Fibroblast of pulmonary artery (primary cell): ENCODE measurements around the gene MYH15.

Experiments used
- DNase-seq: peaks from one replicate; pipeline ENCODE4 v3.0.0-alpha.2; 2010; ENCODE audit warnings: low read depth
- H3K4me3 ChIP-seq: replicated peaks from 2 replicates; pipeline ENCODE4 v1.5.1; 2011; ENCODE audit warnings: low read depth, mild to moderate bottlenecking, control low read depth, low read length, moderate library complexity
- CTCF ChIP-seq: IDR thresholded peaks from 2 replicates; pipeline ENCODE4 v1.5.1; 2011; ENCODE audit warnings: mild to moderate bottlenecking, control low read depth, low read length, inconsistent platforms; ENCODE audit errors: missing control alignments

Gene MYH15

GRCh38 chr3:108548304-108548703 is 37.9 kb upstream of the MYH15 start:
- H3K4me3 ChIP-seq: no peak overlapping the region
- no peak for TF ChIP-seq CTCF
- DNase-seq: peak; percentile 63

GRCh38 chr3:108546692-108547091 is 36.3 kb upstream of the MYH15 start:
- H3K4me3 ChIP-seq: no peak overlapping the region
- no peak for DNase-seq
- no peak for TF ChIP-seq CTCF

- H3K4me3 ChIP-seq: peak overlapping the region; percentile 7
- no peak for TF ChIP-seq CTCF
- DNase-seq: no peak
Measured at GRCh38 chr3:108546247-108546646, 35.9 kb upstream of the MYH15 start.

GRCh38 chr3:108538083-108538482 is 27.7 kb upstream of the MYH15 start:
- no peak for TF ChIP-seq CTCF
- peak; percentile 32 for DNase-seq
- no peak overlapping the region for H3K4me3 ChIP-seq

GRCh38 chr3:108528459-108529252 is 18.3 kb upstream of the MYH15 start:
- TF ChIP-seq CTCF: no peak
- DNase-seq: no peak
- no peak overlapping the region for H3K4me3 ChIP-seq

GRCh38 chr3:108527817-108528216 is 17.4 kb upstream of the MYH15 start:
- no peak for TF ChIP-seq CTCF
- DNase-seq: no peak
- H3K4me3 ChIP-seq: no peak overlapping the region

GRCh38 chr3:108527109-108527508 is 16.7 kb upstream of the MYH15 start:
- no peak for DNase-seq
- TF ChIP-seq CTCF: no peak
- H3K4me3 ChIP-seq: no peak overlapping the region
